CD4-positive, alpha-beta T cell treated with Interleukin-17A for 4 hours (primary cell): ENCODE results near the gene C19orf38.
A peak's percentile ranks its signal among the peaks of the same experiment; 100 is the strongest.
"Not testable (repeated sequence)": the region's sequence is repeated elsewhere in the genome, so short reads cannot be mapped to it uniquely, and the experiment has no call there.

ENCODE experiments used
- DNase-seq: peaks from one replicate; pipeline ENCODE4 v3.0.0-alpha.2; 2020; ENCODE audit warnings: mixed read lengths

Gene C19orf38

DNA sequence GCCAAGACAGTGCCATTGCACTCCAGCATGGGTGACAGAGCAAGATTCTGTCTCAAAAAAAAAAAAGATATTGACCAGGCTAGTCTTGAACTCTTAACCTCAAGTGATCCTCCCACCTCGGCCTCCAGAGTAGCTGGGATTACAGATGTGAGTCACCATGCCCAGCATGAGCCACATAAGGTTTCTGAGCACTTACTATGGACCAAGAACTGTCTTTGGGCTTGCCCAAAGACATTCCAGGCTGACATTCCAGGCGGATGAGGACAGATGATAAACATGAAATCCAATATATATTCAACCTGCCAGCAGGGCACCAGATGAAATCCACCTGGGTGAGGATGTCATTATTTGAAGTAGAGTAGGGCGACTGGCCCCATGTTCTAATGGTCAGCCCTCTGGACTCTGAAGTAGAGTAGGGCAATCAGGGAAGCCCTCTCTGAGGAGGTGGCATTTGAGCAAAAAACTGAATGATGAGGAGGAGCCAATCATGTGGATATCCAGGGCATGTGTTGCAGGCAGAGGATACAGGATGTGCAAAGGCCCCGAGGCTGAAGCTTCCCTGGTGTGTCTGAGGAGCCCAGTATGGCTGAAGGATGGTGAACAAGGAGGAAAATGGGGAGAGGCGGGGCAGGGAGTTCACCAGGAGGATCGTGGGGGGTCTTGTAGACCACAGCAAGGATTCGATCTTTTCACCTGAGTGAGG, 4.0 kb downstream of the C19orf38 start:
- no peak for DNase-seq

- no peak for DNase-seq
Observed at GRCh38 chr19:10852941-10853340, 4.7 kb downstream of the C19orf38 start.

GRCh38 chr19:10854350-10855089, 6.3 kb downstream of the C19orf38 start:
- no peak for DNase-seq

- peak; percentile 31 for DNase-seq
Observed at GRCh38 chr19:10855879-10856522, 7.8 kb downstream of the C19orf38 start.

DNA sequence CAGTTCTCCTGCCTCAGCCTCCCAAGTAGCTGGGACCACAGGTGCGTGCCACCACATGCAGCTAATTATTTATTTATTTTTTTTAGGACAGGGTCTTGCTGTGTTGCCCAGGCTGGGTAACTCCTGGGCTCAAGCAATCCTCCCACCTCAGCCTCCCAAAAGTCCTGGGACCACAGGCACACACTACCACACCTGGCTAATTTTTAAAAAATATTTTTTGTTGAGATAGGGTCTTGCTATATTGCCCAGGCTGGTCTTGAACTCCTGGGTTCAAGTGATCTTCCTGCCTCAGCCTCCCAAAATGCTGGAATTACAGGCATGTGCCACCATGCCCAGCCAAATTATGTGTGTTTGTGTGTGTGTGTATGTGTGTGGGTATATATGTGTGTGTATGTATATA, 8.7 kb downstream of the C19orf38 start:
- DNase-seq: not testable (repeated sequence)

DNA sequence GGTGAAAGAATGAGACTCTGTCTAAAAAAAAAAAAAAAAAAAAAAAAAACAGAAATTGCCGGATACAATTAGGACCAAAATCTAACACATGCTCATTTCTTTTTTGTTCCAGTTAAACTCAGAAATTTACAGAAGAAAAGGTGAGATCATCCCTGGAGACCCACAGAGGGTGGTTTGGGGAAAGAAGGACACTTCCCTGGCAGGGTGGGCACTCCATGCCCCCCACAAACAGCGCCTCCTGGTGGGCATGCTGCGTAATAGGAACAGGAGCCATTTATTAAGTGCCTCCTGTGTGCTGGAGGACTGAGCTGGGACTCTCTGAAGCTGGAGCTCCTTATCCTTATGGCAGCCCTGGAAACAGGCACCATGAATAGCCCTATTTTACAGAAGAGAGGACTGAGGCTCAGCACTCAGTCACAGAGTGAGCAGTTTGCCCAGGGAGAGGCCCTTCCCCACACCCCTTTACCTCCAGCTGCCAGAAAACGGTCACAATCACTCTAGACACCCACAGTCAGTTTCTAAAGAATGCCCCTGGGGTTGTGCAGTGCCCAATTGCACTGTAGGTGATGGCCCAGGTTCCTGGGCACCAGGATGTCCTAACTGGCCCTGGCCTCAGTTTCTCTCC, 10.1 kb downstream of the C19orf38 start:
- peak; percentile 26 for DNase-seq

DNA sequence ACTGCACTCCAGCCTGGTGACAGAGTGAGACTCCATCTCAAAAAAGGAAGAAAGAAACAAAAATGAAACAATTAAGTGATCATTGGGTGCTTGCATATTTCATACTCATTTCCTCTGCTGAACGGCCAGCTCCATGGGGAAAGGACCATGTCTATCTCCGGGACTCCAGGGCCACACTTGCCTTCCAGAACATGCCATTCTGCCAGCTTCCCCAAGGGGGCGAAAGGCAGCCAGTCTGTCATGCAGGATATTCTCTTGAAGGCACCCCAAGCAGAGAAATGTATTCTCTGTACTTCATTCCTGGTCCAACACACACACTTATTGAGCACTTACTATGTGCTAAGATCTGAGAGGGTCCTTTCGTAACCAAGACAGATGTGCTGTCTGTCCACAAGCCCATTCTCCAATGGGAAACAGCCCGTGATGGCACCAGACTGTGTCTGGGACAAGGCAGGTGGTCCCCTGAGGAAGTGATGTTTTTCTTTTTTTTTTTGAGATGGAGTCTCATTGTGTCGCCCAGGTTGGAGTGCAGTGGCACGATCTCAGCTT, 13.0 kb downstream of the C19orf38 start:
- DNase-seq: peak; percentile 42

GRCh38 chr19:10862561-10863106, 14.4 kb downstream of the C19orf38 start:
- DNase-seq: no peak

DNA sequence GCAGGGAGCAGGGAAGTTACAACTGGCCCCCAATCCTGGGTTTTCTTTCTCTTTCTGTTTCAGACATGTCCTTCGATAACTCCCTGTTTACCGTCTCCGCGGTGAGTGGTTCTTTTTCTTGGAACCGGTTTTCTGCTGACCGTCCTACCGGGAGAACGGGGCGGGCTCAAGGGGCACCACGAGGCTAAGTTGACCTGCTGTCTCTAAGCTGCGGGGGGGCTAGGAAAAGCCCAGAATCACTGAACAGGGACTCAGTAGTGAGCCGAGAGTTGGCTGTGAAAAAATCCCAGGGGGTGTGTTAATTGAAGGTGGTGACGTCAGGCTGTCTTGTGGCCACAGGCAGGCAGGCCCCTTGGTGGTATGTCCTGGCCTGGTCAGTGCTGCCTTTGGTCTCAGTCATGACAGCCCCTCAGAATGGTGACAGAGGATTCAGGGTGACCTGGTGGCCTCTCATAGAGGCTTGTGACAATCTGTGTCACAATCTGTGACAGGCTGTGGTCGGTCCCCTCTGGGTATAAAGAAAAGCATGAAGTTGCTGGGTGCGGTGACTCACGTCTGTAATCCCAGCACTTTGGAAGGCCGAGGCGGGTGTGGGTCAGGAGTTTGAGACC, 15.0 kb downstream of the C19orf38 start:
- no peak for DNase-seq

DNA sequence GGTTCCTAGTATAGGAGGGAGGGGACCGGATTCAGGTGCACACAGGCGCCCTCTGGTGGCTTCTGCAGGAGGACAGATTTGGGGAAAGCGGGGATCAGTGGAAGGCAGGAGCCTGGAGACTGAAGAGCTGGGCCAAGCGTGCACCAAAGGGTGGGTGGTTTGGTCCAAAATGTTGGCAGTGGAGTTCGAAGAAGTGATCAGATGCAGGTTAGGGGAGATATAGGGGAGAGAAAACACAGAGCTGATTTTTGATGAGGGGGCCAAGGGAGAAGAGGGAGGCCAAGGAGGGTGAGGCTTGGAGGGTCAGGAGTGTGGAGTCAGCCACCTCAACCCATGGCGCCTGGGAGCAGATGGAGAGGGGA, 16.3 kb downstream of the C19orf38 start:
- DNase-seq: peak; percentile 91

- DNase-seq: no peak
Observed at GRCh38 chr19:10866495-10866894, 18.3 kb downstream of the C19orf38 start.

- DNase-seq: no peak
Observed at GRCh38 chr19:10868872-10869547, 20.8 kb downstream of the C19orf38 start.

- DNase-seq: not testable (repeated sequence)
Observed at GRCh38 chr19:10869872-10870311, 21.7 kb downstream of the C19orf38 start.

- no peak for DNase-seq
Observed at GRCh38 chr19:10870501-10870954, 22.3 kb downstream of the C19orf38 start.

GRCh38 chr19:10870955-10871603, 22.9 kb downstream of the C19orf38 start, which contains the start of gene CARM1:
Gene CARM1 (plus strand): TSS chr19:10871553. CDS start chr19:10871703, 150 bp downstream.
- peak; percentile 100 for DNase-seq

DNA sequence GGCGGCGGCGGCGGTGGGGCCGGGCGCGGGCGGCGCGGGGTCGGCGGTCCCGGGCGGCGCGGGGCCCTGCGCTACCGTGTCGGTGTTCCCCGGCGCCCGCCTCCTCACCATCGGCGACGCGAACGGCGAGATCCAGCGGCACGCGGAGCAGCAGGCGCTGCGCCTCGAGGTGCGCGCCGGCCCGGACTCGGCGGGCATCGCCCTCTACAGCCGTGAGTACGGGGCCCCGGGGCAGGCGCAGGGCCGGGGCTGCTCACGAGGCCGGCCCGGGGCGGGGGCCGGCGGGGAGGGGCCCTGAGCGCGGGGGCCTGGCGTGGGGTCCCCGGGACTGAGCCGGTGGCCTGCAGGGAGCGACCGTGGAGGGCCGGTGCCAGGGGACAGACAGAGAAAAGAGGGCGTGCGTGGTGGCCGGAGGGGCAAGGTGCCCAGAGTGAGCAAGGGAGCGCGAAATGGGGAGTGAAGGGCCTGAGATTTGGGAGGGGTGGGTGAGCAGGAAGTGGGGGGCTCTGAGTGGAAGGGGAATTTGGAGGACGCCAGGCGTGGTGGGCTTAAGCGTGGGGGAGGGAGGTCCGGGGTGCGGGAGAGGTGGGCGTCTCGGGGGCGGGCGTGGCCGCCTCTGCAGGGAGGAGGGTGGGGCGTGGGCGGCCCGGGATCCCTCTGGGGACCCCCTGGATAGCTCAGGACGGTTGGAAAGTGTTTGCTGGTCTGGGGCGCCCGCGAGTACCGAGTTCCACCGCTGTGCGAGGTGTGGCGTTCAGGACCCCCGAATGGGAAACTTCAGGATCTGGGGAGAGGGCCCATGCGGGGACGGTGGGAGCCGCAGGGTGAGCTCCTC, 23.7 kb downstream of the C19orf38 start:
- peak; percentile 13 for DNase-seq

- no peak for DNase-seq
Observed at GRCh38 chr19:10872546-10873107, 24.4 kb downstream of the C19orf38 start.

DNA sequence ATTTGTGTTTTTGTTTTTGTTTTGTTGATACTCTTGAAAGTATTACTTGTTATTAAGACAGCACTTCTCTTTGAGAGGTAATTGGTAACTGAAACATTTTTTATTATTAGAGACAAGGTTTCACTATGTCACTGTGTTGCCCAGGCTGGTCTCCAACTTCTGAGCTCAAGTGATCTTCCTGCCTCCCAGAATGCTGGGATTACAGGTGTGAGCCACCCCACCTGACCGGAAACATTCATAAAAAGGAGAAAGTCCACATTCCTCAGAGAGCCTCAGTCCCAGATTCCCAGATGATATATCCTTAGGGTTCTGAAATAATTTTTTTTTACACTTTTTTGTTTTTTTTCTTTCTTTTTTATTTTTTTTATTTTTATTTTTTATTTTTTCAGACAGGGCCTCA, 25.8 kb downstream of the C19orf38 start:
- DNase-seq: no peak

- no peak for DNase-seq
Observed at GRCh38 chr19:10876459-10877240, 28.4 kb downstream of the C19orf38 start.
